ENCODE results near the gene MACROD2.

GRCh38 chr20:15831201-15831600 is 1835.9 kb downstream of the MACROD2 start:
- TF ChIP-seq, protein P1, sequence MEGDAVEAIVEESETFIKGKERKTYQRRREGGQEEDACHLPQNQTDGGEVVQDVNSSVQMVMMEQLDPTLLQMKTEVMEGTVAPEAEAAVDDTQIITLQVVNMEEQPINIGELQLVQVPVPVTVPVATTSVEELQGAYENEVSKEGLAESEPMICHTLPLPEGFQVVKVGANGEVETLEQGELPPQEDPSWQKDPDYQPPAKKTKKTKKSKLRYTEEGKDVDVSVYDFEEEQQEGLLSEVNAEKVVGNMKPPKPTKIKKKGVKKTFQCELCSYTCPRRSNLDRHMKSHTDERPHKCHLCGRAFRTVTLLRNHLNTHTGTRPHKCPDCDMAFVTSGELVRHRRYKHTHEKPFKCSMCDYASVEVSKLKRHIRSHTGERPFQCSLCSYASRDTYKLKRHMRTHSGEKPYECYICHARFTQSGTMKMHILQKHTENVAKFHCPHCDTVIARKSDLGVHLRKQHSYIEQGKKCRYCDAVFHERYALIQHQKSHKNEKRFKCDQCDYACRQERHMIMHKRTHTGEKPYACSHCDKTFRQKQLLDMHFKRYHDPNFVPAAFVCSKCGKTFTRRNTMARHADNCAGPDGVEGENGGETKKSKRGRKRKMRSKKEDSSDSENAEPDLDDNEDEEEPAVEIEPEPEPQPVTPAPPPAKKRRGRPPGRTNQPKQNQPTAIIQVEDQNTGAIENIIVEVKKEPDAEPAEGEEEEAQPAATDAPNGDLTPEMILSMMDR (IDR thresholded peaks at IDR 0.05; ENCODE audit: insufficient read depth, low read depth, low read length) = no peak
- TF ChIP-seq EZH2 (IDR thresholded peaks at IDR 0.05; ENCODE audit: insufficient read depth, low read length) = no peak
